ENCODE measurements around the gene KRT84. TPM values are rescaled to one million over a fixed set of nuclear protein-coding genes. Genes with fewer than 3 reads are reported as not detected.

KRT84 gene
- total RNA-seq, 5 donors from 2014 or later (not counting 1 experiment from before 2014, with no cell fraction given) = not detected

DNA sequence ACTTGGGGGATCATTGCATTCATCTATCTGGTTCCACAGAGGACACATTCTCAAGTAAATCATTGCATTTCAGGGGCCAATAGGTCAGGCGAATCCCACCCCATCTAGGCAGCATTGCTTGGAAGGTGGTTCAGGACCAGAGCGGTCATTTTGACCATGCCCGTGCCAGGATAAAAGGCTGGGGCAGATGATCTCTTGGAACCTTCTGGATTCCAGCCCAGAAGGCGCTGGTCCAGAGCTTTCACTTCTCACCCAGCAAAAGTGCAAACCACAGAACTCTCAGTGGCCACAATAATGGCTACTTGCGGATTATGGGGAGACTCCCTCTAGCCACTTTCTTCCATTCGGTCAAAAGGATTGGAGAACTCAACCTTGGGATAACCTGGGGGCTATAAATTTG, 17.6 kb downstream of the KRT84 start:
- WGBS (ENCODE audit: insufficient coverage) = 84% methylated on average over 4 of the region's 6 CpGs
- Mint-ChIP-seq H3K9me3 (no peaks in the 10 kb centered on the region), H3K4me3 (no peak overlapping the region), H3K36me3 (no peaks in the 10 kb centered on the region), H3K4me1 (no peaks in the 10 kb centered on the region), H3K27ac (no peak overlapping the region), H3K27me3 (peaks cover 17 to 25% of the 10 kb centered on the region in 2 donors)
- CTCF ChIA-PET = no interaction called here
- no peak for ATAC-seq (replicated peaks in 1 of 4)
- H3K4me3 ChIP-seq (ENCODE audit: control insufficient read depth in 1 of 2, extremely low read depth in 1 of 2, low read length in 1 of 2) = no peak overlapping the region
- no peak for DNase-seq
- POLR2A ChIA-PET = no interaction called here
- peaks cover 0 to 53% of the 10 kb centered on the region in 2 experiments for H3K27me3 ChIP-seq (replicated peaks in 1 of 2; ENCODE audit: control insufficient read depth in 2 of 2, extremely low read depth in 1 of 2, insufficient read depth in 2 of 2, low read length in 1 of 2)
- no peaks in the 10 kb centered on the region for H3K9me3 ChIP-seq
- no peaks in the 10 kb centered on the region for H3K4me1 ChIP-seq (ENCODE audit: control insufficient read depth in 1 of 2, extremely low read depth in 1 of 2, insufficient read depth in 2 of 2, low read length in 2 of 2)
- no peak overlapping the region for H3K27ac ChIP-seq (ENCODE audit: low read length)
- H3K36me3 ChIP-seq (ENCODE audit: control insufficient read depth in 2 of 2, extremely low read depth in 1 of 2, insufficient read depth in 1 of 2, low read length in 1 of 2) = no peaks in the 10 kb centered on the region

DNA sequence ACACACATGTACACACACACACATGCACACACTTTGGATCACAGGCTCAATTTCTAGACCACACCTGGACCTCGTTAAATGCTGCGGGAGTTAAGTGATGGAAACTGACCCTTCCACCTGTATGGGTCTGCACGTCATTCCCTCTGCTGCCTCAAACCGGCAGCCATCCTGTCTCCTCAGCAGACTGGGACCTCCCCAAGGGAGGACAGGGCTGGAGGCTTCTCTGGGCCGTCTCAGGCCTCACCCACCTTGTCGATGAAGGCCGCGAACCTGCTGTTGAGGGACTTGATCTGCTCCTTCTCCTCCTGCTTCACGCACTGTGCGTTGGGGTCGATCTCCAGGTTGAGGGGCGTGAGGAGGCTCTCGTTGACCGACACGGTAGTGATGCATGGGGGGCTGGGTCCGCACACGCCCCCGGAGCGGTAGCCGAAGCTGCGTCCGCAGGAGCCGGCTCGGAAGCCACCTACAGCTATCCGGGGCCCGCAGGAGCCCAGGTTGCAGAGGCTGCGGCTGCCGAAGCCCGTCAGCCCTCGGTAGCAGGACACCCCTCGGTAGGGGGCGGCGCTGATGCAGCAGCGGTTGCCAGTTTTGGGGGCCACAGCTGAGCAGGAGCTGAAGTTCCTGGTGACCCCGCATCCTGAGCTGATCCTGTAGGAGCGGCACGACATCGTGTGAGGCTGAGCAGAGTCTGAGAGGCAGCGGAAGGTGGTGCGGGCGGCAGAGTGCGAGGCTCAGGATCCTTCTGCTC, 18.5 kb downstream of the KRT84 start, which contains the start of gene KRT85:
Gene KRT85 (minus strand): TSS at position 744 of the 748 bp plus-strand sequence. CDS start 76 bp downstream, at position 668.
- Histone ChIP-seq H3K4me1 (ENCODE audit: control insufficient read depth in 1 of 2, extremely low read depth in 1 of 2, insufficient read depth in 2 of 2, low read length in 2 of 2) (peaks cover 0 to 9% of the 10 kb centered on the region in 2 experiments), H3K36me3 (ENCODE audit: control insufficient read depth in 2 of 2, extremely low read depth in 1 of 2, insufficient read depth in 1 of 2, low read length in 1 of 2) (no peaks in the 10 kb centered on the region), H3K27ac (ENCODE audit: low read length) (no peak within 1 kb of the TSS), H3K9me3 (no peaks in the 10 kb centered on the region), H3K27me3 (replicated peaks in 1 of 2; ENCODE audit: control insufficient read depth in 2 of 2, extremely low read depth in 1 of 2, insufficient read depth in 2 of 2, low read length in 1 of 2) (peaks cover 0 to 60% of the 10 kb centered on the region in 2 experiments), H3K4me3 (ENCODE audit: control insufficient read depth in 1 of 2, extremely low read depth in 1 of 2, low read length in 1 of 2) (no peak within 1 kb of the TSS)
- ChIA-PET POLR2A (no interaction called here), CTCF (interaction anchor here in 1 of 2 donors (0.6 kb wide), 1 partner anchor 84 kb away, joined by 5 read pairs; no protein-coding TSS in a partner anchor)
- Mint-ChIP-seq H3K4me1 (no peaks in the 10 kb centered on the region), H3K36me3 (no peaks in the 10 kb centered on the region), H3K27me3 (peaks cover 17 to 21% of the 10 kb centered on the region in 2 donors), H3K9me3 (no peaks in the 10 kb centered on the region), H3K27ac (no peak within 1 kb of the TSS), H3K4me3 (no peak within 1 kb of the TSS)
- no peak for ATAC-seq (replicated peaks in 1 of 4)
- no peak for DNase-seq
- WGBS (ENCODE audit: insufficient coverage) = 81% methylated on average over 33 of the region's 42 CpGs

DNA sequence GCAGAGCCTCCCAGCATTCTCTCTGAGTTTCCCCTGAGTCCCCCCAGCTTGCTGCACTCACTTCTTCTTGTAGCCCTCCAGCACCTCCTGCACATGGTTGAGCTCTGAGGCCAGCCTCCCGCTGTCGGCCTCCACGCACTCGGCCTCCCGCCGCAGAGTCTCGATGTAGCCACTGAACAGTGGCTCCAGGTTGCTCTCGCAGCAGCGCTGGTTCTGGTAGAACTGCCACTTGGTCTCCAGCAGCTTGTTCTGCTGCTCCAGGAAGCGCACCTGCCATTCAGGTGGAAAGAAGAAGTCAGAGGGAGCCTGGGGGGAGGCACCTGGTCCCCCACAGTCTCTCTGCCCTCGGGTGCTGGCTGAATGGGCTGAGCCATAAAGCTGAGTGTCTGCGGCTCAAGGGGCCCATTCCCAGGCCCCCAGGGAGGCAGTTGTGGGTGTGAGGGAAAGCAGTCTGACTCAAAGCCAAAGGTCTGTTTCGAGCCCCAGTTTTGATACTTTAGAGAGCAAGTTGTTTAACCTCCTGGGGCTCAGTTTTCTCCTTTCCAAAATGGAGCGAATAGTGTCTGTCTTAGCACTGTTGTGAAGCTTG, 20.5 kb downstream of the KRT84 start:
- 87% methylated on average over 10 of the region's 14 CpGs for WGBS (ENCODE audit: insufficient coverage)
- no peak overlapping the region for H3K27ac Mint-ChIP-seq
- H3K9me3 Mint-ChIP-seq = no peaks in the 10 kb centered on the region
- H3K4me1 Mint-ChIP-seq = peaks cover 0 to 4% (median 4%) of the 10 kb centered on the region in 3 donors
- ATAC-seq (replicated peaks in 1 of 4) (no peak), DNase-seq (no peak)
- ChIA-PET CTCF (interaction anchor here in 1 of 2 donors (0.6 kb wide), 1 partner anchor 38 kb away, joined by 3 read pairs; no protein-coding TSS in a partner anchor), POLR2A (no interaction called here)
- no peak overlapping the region for H3K4me3 ChIP-seq (ENCODE audit: control insufficient read depth in 1 of 2, extremely low read depth in 1 of 2, low read length in 1 of 2)
- no peak overlapping the region for H3K27ac ChIP-seq (ENCODE audit: low read length)
- no peaks in the 10 kb centered on the region for H3K36me3 Mint-ChIP-seq
- peaks cover 0 to 14% of the 10 kb centered on the region in 2 experiments for H3K4me1 ChIP-seq (ENCODE audit: control insufficient read depth in 1 of 2, extremely low read depth in 1 of 2, insufficient read depth in 2 of 2, low read length in 2 of 2)
- H3K36me3 ChIP-seq (ENCODE audit: control insufficient read depth in 2 of 2, extremely low read depth in 1 of 2, insufficient read depth in 1 of 2, low read length in 1 of 2) = no peaks in the 10 kb centered on the region
- no peaks in the 10 kb centered on the region for H3K9me3 ChIP-seq
- peaks cover 8 to 13% of the 10 kb centered on the region in 2 donors for H3K27me3 Mint-ChIP-seq
- no peak overlapping the region for H3K4me3 Mint-ChIP-seq
- peaks cover 0 to 55% of the 10 kb centered on the region in 2 experiments for H3K27me3 ChIP-seq (replicated peaks in 1 of 2; ENCODE audit: control insufficient read depth in 2 of 2, extremely low read depth in 1 of 2, insufficient read depth in 2 of 2, low read length in 1 of 2)

DNA sequence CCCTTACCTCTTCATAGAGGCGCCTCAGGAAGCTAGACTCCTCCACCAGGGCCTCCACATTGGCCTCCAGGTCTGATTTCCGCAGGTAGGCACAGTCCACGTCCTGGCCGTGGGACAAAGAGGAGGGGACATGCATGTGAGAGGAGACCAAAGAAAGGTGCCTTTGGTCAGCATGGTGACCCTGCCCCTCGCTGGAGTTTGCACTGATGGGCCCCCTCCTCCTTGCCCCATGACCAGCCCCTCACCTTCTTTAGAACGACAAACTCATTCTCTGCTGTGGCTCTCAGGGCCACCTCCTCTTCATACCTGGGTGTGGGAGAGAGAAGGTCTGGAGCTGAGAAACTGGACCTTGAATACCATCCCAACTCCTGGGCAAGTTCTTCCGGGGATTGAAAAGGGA, 21.4 kb downstream of the KRT84 start:
- Mint-ChIP-seq H3K27me3 (peaks cover 8 to 12% of the 10 kb centered on the region in 2 donors), H3K36me3 (no peaks in the 10 kb centered on the region)
- CTCF ChIA-PET = no interaction called here

DNA sequence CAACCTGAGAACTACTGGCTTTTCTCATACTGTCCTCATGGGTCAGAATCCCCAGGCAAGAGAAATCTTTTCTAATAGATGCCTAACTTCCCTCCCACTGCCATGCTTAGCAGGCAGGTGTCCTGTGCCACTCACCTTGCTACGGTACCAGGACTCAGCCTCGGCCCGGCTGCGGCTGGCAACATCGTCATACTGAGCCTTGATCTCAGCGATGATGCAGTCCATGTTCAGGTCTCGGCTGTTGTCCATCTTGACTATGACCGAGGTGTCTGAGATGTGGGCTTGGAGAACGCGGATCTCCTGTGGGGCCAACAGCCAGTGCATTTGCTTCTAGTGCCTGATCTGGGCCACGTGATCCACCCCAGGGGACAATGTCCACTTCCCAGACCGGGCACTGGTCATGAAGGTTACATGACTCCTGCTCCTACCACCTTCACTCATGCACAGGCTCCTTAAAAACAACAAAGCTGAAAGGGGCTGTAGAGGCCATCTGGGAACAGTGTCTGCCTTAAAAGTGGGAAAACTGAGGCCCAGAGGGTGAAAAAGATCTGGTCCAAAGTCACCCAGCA, 22.3 kb downstream of the KRT84 start:
- DNase-seq = no peak
- Histone ChIP-seq H3K9me3 (no peaks in the 10 kb centered on the region), H3K4me1 (ENCODE audit: control insufficient read depth in 1 of 2, extremely low read depth in 1 of 2, insufficient read depth in 2 of 2, low read length in 2 of 2) (peaks cover 12 to 32% of the 10 kb centered on the region in 2 experiments), H3K4me3 (ENCODE audit: control insufficient read depth in 1 of 2, extremely low read depth in 1 of 2, low read length in 1 of 2) (no peak overlapping the region), H3K27me3 (replicated peaks in 1 of 2; ENCODE audit: control insufficient read depth in 2 of 2, extremely low read depth in 1 of 2, insufficient read depth in 2 of 2, low read length in 1 of 2) (peaks cover 0 to 47% of the 10 kb centered on the region in 2 experiments), H3K36me3 (ENCODE audit: control insufficient read depth in 2 of 2, extremely low read depth in 1 of 2, insufficient read depth in 1 of 2, low read length in 1 of 2) (no peaks in the 10 kb centered on the region), H3K27ac (ENCODE audit: low read length) (no peak overlapping the region)
- POLR2A ChIA-PET = no interaction called here
- ATAC-seq (replicated peaks in 1 of 4) = no peak
- H3K27ac Mint-ChIP-seq = no peak overlapping the region
- no peaks in the 10 kb centered on the region for H3K9me3 Mint-ChIP-seq
- no peaks in the 10 kb centered on the region for H3K36me3 Mint-ChIP-seq
- CTCF ChIA-PET = no interaction called here
- H3K4me1 Mint-ChIP-seq = peaks cover 15 to 21% (median 20%) of the 10 kb centered on the region in 3 donors
- 94% methylated on average over 10 of the region's 12 CpGs for WGBS (ENCODE audit: insufficient coverage)
- H3K27me3 Mint-ChIP-seq = peaks cover 4 to 5% of the 10 kb centered on the region in 2 donors
- no peak overlapping the region for H3K4me3 Mint-ChIP-seq

More for the DNA sequence above, 21.4 kb downstream of the KRT84 start:
- H3K4me1 Mint-ChIP-seq = peaks cover 7 to 12% (median 12%) of the 10 kb centered on the region in 3 donors
- H3K9me3 Mint-ChIP-seq = no peaks in the 10 kb centered on the region
- no peak overlapping the region for H3K27ac Mint-ChIP-seq
- Histone ChIP-seq H3K4me1 (ENCODE audit: control insufficient read depth in 1 of 2, extremely low read depth in 1 of 2, insufficient read depth in 2 of 2, low read length in 2 of 2) (peaks cover 3 to 23% of the 10 kb centered on the region in 2 experiments), H3K9me3 (no peaks in the 10 kb centered on the region), H3K27me3 (replicated peaks in 1 of 2; ENCODE audit: control insufficient read depth in 2 of 2, extremely low read depth in 1 of 2, insufficient read depth in 2 of 2, low read length in 1 of 2) (peaks cover 0 to 52% of the 10 kb centered on the region in 2 experiments), H3K36me3 (ENCODE audit: control insufficient read depth in 2 of 2, extremely low read depth in 1 of 2, insufficient read depth in 1 of 2, low read length in 1 of 2) (no peaks in the 10 kb centered on the region), H3K4me3 (ENCODE audit: control insufficient read depth in 1 of 2, extremely low read depth in 1 of 2, low read length in 1 of 2) (no peak overlapping the region), H3K27ac (ENCODE audit: low read length) (no peak overlapping the region)
- no peak for ATAC-seq (replicated peaks in 1 of 4)
- no peak for DNase-seq
- no peak overlapping the region for H3K4me3 Mint-ChIP-seq
- POLR2A ChIA-PET = no interaction called here
- WGBS (ENCODE audit: insufficient coverage) = 100% methylated on average over 1 of the region's 7 CpGs

DNA sequence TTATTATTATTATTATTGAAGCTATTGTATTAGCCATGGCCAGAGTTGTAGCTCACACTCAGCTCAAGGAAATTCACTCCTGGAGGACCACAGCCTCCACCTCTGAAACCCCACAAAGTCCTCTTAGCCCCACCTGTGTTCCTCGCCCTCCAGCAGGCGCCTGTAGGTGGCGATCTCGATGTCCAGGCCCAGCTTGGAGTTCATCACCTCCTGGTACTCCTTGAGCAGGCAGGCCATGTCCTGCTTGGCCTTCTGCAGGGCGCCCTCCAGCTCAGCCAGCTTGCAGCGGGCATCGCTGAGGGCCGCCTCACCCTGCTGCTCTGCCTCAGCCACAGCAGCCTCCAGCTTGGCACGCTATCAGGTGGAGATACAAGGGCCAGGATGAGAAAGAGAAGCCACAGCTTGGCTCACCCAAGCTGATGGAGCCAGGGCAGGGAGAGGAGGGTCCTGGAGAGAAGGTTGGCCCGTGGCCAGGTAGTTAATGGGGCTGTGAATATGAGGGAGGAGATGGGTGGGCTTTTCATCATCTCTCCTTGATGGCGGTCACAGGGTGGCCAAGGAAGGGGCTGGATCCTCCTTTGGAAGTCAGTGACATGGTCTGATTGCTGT, 23.2 kb downstream of the KRT84 start:
- ChIA-PET CTCF (interaction anchor here (0.9 to 1.4 kb wide), 3 partner anchors 11 kb away, joined by 3 to 6 read pairs (median 5); no protein-coding TSS in a partner anchor), POLR2A (no interaction called here)
- peaks cover 13 to 35% of the 10 kb centered on the region in 2 experiments for H3K4me1 ChIP-seq (ENCODE audit: control insufficient read depth in 1 of 2, extremely low read depth in 1 of 2, insufficient read depth in 2 of 2, low read length in 2 of 2)
- H3K36me3 ChIP-seq (ENCODE audit: control insufficient read depth in 2 of 2, extremely low read depth in 1 of 2, insufficient read depth in 1 of 2, low read length in 1 of 2) = no peaks in the 10 kb centered on the region
- no peaks in the 10 kb centered on the region for H3K9me3 Mint-ChIP-seq
- no peak overlapping the region for H3K27ac Mint-ChIP-seq
- peaks cover 4 to 5% of the 10 kb centered on the region in 2 donors for H3K27me3 Mint-ChIP-seq
- peaks cover 22 to 28% (median 23%) of the 10 kb centered on the region in 3 donors for H3K4me1 Mint-ChIP-seq
- H3K27ac ChIP-seq (ENCODE audit: low read length) = no peak overlapping the region
- WGBS (ENCODE audit: insufficient coverage) = 84% methylated on average over 10 of the region's 11 CpGs
- peaks cover 0 to 38% of the 10 kb centered on the region in 2 experiments for H3K27me3 ChIP-seq (replicated peaks in 1 of 2; ENCODE audit: control insufficient read depth in 2 of 2, extremely low read depth in 1 of 2, insufficient read depth in 2 of 2, low read length in 1 of 2)
- H3K4me3 ChIP-seq (ENCODE audit: control insufficient read depth in 1 of 2, extremely low read depth in 1 of 2, low read length in 1 of 2) = no peak overlapping the region
- no peak overlapping the region for H3K4me3 Mint-ChIP-seq
- no peaks in the 10 kb centered on the region for H3K9me3 ChIP-seq
- ATAC-seq (replicated peaks in 1 of 4) (no peak), DNase-seq (peak in 1 of 35 experiments; percentile 8)
- H3K36me3 Mint-ChIP-seq = no peaks in the 10 kb centered on the region

All from T-cell (primary cell).